HG02798 (cell line): ENCODE results near the gene FTO.

Source experiments
- ATAC-seq: cut with Tn5 transposase; IDR thresholded peaks from one replicate; pipeline ENCODE4 v1.9.1; 2021; ENCODE audit warnings: mild to moderate bottlenecking; ENCODE audit not compliant: unreplicated experiment, poor library complexity

FTO gene

GRCh38 chr16:53775821-53776431 is 72.0 kb downstream of the FTO start:
- no peak for ATAC-seq

- ATAC-seq: no peak
These were observed 75.2 kb downstream of the FTO start for GRCh38 chr16:53779186-53779585.

GRCh38 chr16:53780051-53780450 is 76.1 kb downstream of the FTO start:
- no peak for ATAC-seq

GRCh38 chr16:53781023-53781605 is 77.2 kb downstream of the FTO start:
- ATAC-seq: no peak

- ATAC-seq: no peak
These were observed 78.2 kb downstream of the FTO start for GRCh38 chr16:53782148-53782547.

- ATAC-seq: no peak
These were observed 80.3 kb downstream of the FTO start for GRCh38 chr16:53784291-53784690.

GRCh38 chr16:53785044-53785443 is 81.1 kb downstream of the FTO start:
- ATAC-seq: no peak

- no peak for ATAC-seq
These were observed 82.0 kb downstream of the FTO start for GRCh38 chr16:53785916-53786315.

- no peak for ATAC-seq
These were observed 83.5 kb downstream of the FTO start for GRCh38 chr16:53787423-53787822.

- ATAC-seq: no peak
These were observed 85.2 kb downstream of the FTO start for GRCh38 chr16:53789137-53789536.

- ATAC-seq: no peak
These were observed 88.4 kb downstream of the FTO start for GRCh38 chr16:53792161-53792951.

GRCh38 chr16:53803451-53803850 is 99.5 kb downstream of the FTO start:
- no peak for ATAC-seq

- no peak for ATAC-seq
These were observed 100.0 kb downstream of the FTO start for GRCh38 chr16:53803998-53804397.

- ATAC-seq: no peak
These were observed 100.5 kb downstream of the FTO start for GRCh38 chr16:53804467-53804866.

GRCh38 chr16:53805113-53805512 is 101.2 kb downstream of the FTO start:
- ATAC-seq: no peak

- no peak for ATAC-seq
These were observed 101.8 kb downstream of the FTO start for GRCh38 chr16:53805752-53806151.

- ATAC-seq: no peak
These were observed 105.4 kb downstream of the FTO start for GRCh38 chr16:53809088-53809932.

GRCh38 chr16:53812914-53813313 is 109.0 kb downstream of the FTO start:
- no peak for ATAC-seq

- ATAC-seq: no peak
These were observed 110.8 kb downstream of the FTO start for GRCh38 chr16:53814801-53815200.

- ATAC-seq: no peak
These were observed 112.4 kb downstream of the FTO start for GRCh38 chr16:53816211-53816836.
